ENCODE measurements around the gene CDRT4.

The CDRT4 gene

DNA sequence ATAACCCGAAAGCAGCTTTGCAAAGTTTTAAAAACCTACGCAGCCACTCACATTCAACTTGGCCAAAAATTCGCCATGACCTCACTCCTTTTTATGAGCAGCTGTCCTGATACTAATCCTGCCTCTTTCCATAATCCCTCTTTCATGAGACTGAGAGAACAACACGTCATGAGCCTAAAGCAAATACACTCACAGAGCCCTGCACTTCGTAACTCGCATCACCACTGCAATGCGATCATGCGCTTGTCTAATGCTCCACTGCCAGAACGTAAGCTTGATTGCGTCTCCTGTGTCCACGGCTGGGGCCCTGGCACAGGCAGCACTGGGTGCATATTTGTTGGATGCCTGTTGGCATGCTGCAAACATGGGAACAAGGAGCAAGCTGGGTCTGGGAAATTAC, 36.2 kb downstream of the CDRT4 start:
- no peak for DNase-seq

GRCh38 chr17:15424521-15424920, 42.9 kb downstream of the CDRT4 start:
- no peak for DNase-seq

GRCh38 chr17:15422392-15422965, 44.9 kb downstream of the CDRT4 start:
- DNase-seq, result no peak

DNA sequence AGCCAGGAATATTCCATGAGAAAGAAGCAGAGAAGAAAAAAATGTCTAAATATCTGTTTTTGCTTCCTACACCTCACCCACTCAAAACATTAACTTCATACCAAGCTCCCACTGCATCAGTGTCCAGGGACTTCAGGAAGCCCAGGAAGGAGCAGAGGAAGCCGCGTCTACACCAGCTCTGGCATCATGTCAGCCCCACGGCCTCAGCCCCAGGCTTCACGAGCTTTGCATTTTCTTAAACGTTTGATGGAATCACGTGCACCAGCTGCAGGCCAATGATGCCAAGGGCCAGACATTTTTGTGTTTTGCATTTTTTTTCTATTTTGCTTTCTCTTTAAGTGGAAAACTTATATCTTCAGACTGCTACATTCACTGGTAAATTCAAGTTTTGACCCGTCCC, 48.6 kb downstream of the CDRT4 start:
- no peak for DNase-seq

DNA sequence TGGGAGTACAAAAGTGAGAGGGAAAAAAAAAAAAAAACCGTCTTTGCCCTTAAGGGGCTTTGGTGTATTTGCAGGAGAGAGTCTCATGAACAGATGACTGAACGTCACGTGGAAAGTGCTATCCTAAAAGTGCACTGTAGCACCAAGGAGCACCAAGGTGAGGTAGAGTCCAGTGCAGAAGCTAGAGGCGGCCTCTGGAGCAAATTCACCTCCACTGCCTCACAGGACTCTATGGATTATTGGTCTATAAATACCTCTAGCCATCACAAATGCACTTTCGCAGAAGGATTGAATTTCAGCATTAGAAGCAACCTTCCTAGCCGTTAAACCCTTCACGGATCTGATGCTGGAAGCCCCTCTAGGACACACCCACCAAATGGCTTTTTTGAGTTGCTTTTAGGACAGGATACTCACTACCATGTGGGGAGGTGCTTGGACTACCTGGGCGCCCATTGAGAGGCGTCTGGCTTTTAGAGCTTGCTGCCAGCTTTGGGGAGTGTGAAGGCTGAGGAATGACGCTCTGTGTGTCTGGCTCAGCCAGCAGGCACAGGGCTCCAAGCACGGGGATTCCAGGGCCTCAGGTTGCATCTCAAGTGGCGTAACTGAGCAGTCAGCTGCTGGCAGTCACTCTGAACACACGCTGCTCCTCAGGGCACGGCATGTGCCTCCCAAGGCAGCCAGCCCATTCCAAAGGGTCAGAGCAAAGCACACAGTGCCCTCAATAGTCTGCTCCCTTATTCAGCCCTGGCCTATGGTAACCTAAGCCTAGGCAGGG, 52.7 kb downstream of the CDRT4 start:
- DNase-seq, result no peak

- no peak for DNase-seq
These were observed 54.2 kb downstream of the CDRT4 start for GRCh38 chr17:15413101-15413771.

DNA sequence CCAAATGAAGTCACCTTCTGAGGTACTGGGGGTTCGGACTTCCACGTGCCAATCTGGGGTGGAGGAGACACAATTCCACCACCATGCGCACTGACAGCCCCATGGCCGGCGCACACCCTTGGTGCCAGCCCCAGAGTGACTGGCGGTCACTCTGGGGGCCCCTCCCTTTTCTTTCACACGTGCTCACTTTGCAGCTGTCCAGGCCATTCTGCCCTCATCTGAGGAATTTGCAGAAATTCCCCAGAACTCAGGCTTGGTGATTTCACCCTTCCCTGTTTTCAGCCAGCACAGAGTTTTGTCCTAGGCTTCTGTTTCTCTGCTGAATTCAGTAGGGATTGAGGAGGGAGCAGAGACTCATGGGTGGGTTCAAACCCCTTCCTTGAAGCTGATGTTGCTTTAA, 54.8 kb downstream of the CDRT4 start:
- DNase-seq, result no peak

- DNase-seq, result no peak
These were observed 55.8 kb downstream of the CDRT4 start for GRCh38 chr17:15411384-15412198.

DNA sequence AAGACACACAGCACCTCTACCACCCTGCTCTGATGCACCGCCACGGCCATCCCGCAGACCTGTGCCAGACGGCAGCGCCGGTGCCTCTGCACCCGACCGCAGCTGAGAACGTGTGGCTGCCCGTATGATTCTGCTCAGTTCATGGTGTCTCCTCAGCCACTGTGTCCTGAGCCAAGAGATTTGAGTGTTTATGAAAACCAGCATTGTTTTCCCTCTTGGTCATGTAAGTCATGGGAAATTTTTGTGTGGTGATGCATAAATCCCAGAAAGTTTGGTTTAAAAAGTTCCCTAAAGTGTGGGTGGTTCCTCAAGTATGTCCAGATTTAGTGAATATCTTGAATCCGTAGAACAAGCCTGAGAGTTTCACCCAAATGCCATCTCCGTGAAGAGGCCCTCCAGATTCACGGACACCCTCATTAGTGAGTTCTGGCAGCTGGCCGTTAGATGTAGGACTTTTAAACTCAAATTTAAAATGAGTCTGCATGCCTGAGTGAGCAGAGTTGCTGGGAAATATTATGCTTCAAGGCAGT, 57.6 kb downstream of the CDRT4 start:
- DNase-seq, result no peak

DNA sequence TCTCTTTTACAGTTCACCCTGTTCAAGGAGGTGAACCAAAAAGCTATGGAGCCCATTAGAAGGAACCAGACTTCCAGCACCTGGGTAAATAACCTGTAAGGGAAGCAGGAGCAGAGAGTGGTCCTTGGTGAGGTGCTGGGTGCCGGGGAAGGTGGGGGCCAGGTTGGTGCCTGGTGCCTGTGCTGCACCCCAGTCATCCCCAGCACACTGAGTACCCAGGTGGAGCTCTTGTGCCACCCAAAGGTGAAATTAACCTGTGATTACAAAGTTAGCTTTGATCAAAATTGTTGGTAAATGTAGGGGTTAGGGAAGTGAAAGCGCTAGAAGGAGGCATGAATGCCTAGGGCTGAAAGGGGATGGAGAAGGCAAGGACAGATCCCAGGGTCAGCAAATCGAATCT, 58.6 kb downstream of the CDRT4 start:
- DNase-seq, result no peak

GRCh38 chr17:15406081-15406480, 61.3 kb downstream of the CDRT4 start:
- no peak for DNase-seq

GRCh38 chr17:15405058-15405415, 62.4 kb downstream of the CDRT4 start:
- DNase-seq, result no peak

GRCh38 chr17:15404106-15405057, 63.0 kb downstream of the CDRT4 start:
- no peak for DNase-seq

DNA sequence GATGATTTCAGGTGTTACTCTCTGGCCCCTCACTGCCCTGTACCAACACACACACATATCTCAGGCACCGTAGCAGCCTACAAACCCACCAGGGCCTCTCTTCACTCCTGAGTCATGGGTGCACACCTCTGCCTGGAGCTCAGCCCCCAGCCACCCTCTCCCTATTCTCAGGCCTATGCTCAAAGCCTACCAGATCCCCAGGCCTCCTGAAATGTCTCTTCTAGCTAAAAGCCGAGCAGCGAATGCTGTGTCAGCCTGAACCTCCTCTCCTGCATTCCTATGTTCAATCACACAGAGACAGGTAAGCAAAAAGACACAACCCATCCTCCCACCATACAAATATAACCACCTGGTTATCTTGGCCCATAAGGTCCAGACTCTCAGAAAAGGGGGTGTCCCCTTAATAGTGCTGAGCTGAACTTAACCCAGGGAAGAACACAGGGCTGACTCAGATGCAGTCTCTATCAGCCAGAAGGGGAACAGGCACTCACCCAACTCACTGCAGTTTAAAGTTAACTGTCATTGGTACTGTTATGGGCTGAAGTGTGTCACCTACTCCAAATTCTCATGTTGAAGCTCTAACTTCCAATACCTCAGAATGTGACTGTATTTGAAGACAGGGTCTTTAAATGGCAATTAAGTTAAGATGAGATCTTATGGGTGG, 64.0 kb downstream of the CDRT4 start:
- DNase-seq, result no peak

GRCh38 chr17:15399443-15399842, 68.0 kb downstream of the CDRT4 start:
- DNase-seq, result no peak

- DNase-seq, result no peak
These were observed 68.6 kb downstream of the CDRT4 start for GRCh38 chr17:15398736-15399331.

GRCh38 chr17:15398291-15398690, 69.1 kb downstream of the CDRT4 start:
- no peak for DNase-seq

GRCh38 chr17:15397620-15398019, 69.8 kb downstream of the CDRT4 start:
- DNase-seq, result no peak

- DNase-seq, result no peak
These were observed 72.3 kb downstream of the CDRT4 start for GRCh38 chr17:15395091-15395490.

GRCh38 chr17:15393414-15393813, 74.0 kb downstream of the CDRT4 start:
- no peak for DNase-seq

- no peak for DNase-seq
These were observed 75.1 kb downstream of the CDRT4 start for GRCh38 chr17:15392326-15392741.
